Neuronal stem cell (in vitro differentiated cells): ENCODE data around the gene PPP2R5B.

ENCODE experiments used
- DNase-seq: peaks from one replicate; pipeline ENCODE4 v3.0.0-alpha.2; 2013; ENCODE audit warnings: low spot score
- H2AFZ ChIP-seq: one replicate; pipeline ENCODE4 v1.6.1; 2013; ENCODE audit warnings: mild to moderate bottlenecking, low read length, inconsistent platforms
- H2AK5ac ChIP-seq: 2 replicates; pipeline ENCODE4 v1.6.1; 2013; ENCODE audit warnings: low read depth, mild to moderate bottlenecking, inconsistent platforms, low read length, moderate library complexity, mixed read lengths
- H2BK120ac ChIP-seq: 2 replicates; pipeline ENCODE4 v1.6.1; 2013; ENCODE audit warnings: low read depth, mild to moderate bottlenecking, inconsistent platforms, low read length, moderate library complexity, mixed read lengths
- H2BK12ac ChIP-seq: one replicate; pipeline ENCODE4 v1.6.1; 2013; ENCODE audit warnings: low read length, inconsistent platforms
- H2BK15ac ChIP-seq: 2 replicates; pipeline ENCODE4 v1.6.1; 2013; ENCODE audit warnings: mild to moderate bottlenecking, low read length, inconsistent platforms, mixed read lengths
- H2BK5ac ChIP-seq: one replicate; pipeline ENCODE4 v1.6.1; 2013; ENCODE audit warnings: inconsistent platforms, mild to moderate bottlenecking, low read length, moderate library complexity
- H3K14ac ChIP-seq: one replicate; pipeline ENCODE4 v1.6.1; 2013; ENCODE audit warnings: low read length, inconsistent platforms
- H3K18ac ChIP-seq: 2 replicates; pipeline ENCODE4 v1.6.1; 2013; ENCODE audit warnings: low read length, inconsistent platforms
- H3K23ac ChIP-seq: 2 replicates; pipeline ENCODE4 v1.6.1; 2013; ENCODE audit warnings: low read depth, mild to moderate bottlenecking, mixed read lengths, low read length, inconsistent platforms; ENCODE audit not compliant: poor library complexity
- H3K27ac ChIP-seq: replicated peaks from 3 replicates; pipeline ENCODE4 v1.5.1; 2013; ENCODE audit warnings: low read length, inconsistent platforms
- H3K27me3 ChIP-seq, 3 experiments: 2 replicates each; pipeline ENCODE4 v1.6.1; 2013; ENCODE audit warnings: low read length in 3 of 3, mild to moderate bottlenecking in 2 of 3, inconsistent platforms in 1 of 3, low read depth in 1 of 3, mixed read lengths in 1 of 3, moderate library complexity in 1 of 3; ENCODE audit not compliant: control insufficient read depth in 3 of 3, insufficient read depth in 3 of 3
- H3K36me3 ChIP-seq, 2 donors: replicated peaks in 1 of 2; 2 replicates each; pipeline ENCODE4 v1.6.1; 2013; ENCODE audit warnings: low read length in 2 of 2; ENCODE audit not compliant: control insufficient read depth in 2 of 2, insufficient read depth in 2 of 2
- H3K4ac ChIP-seq: 2 replicates; pipeline ENCODE4 v1.6.1; 2013; ENCODE audit warnings: inconsistent platforms, mild to moderate bottlenecking, low read length, moderate library complexity
- H3K4me1 ChIP-seq, 2 donors: 1 replicate in 1 of 2; 2 replicates in 1 of 2; pipeline ENCODE4 v1.6.1; 2013; ENCODE audit warnings: low read length in 2 of 2, low read depth in 1 of 2; ENCODE audit not compliant: control insufficient read depth in 2 of 2, insufficient read depth in 1 of 2
- H3K4me2 ChIP-seq: one replicate; pipeline ENCODE4 v1.6.1; 2013; ENCODE audit warnings: mild to moderate bottlenecking, low read length, inconsistent platforms; ENCODE audit not compliant: insufficient read depth, poor library complexity, severe bottlenecking
- H3K4me3 ChIP-seq, 2 donors: 2 replicates each; pipeline ENCODE4 v1.5.1; 2013; ENCODE audit warnings: low read length in 2 of 2, mild to moderate bottlenecking in 2 of 2, inconsistent platforms in 1 of 2, moderate library complexity in 1 of 2
- H3K79me1 ChIP-seq: one replicate; pipeline ENCODE4 v1.6.1; 2013; ENCODE audit warnings: low read depth, mild to moderate bottlenecking, inconsistent platforms, low read length, moderate library complexity
- H3K9ac ChIP-seq: one replicate; pipeline ENCODE4 v1.6.1; 2013; ENCODE audit warnings: mild to moderate bottlenecking, low read depth, low read length, inconsistent platforms; ENCODE audit not compliant: poor library complexity
- H3K9me3 ChIP-seq, 2 donors: replicated peaks in 1 of 2; 2 replicates each; pipeline versions ENCODE3 to v1.6.1; 2013; ENCODE audit warnings: low read length in 2 of 2, mild to moderate bottlenecking in 2 of 2, inconsistent platforms in 1 of 2, low read depth in 1 of 2, mixed read lengths in 1 of 2, moderate library complexity in 1 of 2; ENCODE audit not compliant: control insufficient read depth in 2 of 2, insufficient read depth in 1 of 2
- H4K8ac ChIP-seq: one replicate; pipeline ENCODE4 v1.6.1; 2013; ENCODE audit warnings: low read depth, mild to moderate bottlenecking, inconsistent platforms, low read length, moderate library complexity
- H4K91ac ChIP-seq: one replicate; pipeline ENCODE4 v1.6.1; 2013; ENCODE audit warnings: low read length, low read depth, mild to moderate bottlenecking, inconsistent platforms; ENCODE audit not compliant: poor library complexity
- WGBS, 2 donors: extraction: QIAGEN DNeasy Blood & Tissue Kit; methylation state at CpG; one replicate each; pipeline ENCODE4 v1.1.7; 2013; ENCODE audit warnings: missing lambda C conversion rate in 2 of 2, mixed read lengths in 1 of 2; ENCODE audit not compliant: insufficient read length in 2 of 2, insufficient replicate concordance in 1 of 2; ENCODE audit errors: extremely low coverage in 2 of 2; 5-methylcytosine and 5-hydroxymethylcytosine counted together

PPP2R5B gene

DNA sequence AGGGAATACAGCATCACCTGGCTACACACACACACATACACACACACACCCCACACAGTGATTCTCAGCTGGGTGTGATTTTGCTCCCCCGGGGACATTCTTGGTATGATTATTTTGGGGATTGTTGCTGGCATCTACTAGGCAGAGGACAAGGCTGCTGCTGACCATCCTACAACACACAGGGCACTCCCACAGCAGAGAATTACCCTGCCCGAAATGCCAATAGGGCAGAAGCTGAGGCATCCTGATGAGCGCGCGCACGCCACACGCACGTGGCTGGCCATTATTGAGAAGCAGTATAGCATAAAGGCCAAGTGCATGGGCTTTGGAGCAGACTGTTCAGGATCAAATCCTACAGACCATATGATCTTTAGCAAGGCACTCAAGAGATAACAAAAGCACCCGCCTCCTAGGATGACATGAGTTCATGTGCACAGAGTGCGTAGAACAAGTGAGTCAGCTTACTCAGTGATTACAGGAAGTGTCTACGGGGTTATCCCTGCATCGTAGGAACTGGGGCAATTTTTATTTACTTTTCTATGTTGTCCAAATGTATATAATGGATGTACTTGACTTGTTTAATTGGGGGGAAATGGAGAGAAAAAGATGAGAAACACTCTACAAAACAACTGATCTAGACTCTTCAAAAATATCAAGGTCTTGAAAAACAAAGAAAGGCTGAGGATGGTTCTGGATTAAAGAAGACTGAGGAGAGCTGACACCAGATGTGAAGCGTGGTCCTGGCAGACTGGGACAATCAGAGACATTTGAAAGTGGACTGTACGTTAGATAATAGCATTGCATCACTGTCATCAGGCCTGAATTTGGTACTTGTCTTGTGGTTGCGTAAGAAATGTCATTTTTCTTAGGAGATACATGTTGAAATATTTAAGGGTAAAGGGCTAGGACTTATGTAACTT is 38.9 kb upstream of the PPP2R5B start:
- Histone ChIP-seq H3K4me1 (peaks cover 11% of the 10 kb centered on the region in 2 donors), H2BK15ac (no peak overlapping the region), H2BK120ac (no peak overlapping the region), H2AFZ (peak overlapping the region; percentile 13), H3K18ac (no peak overlapping the region), H3K14ac (no peak overlapping the region), H2AK5ac (no peak overlapping the region), H2BK5ac (no peak overlapping the region), H3K4me3 (no peak overlapping the region), H4K91ac (no peak overlapping the region), H3K9ac (no peak overlapping the region), H3K27ac (no peak overlapping the region), H4K8ac (no peak overlapping the region), H3K27me3 (peaks cover 0 to 16% (median 0%) of the 10 kb centered on the region in 3 experiments), H3K79me1 (no peaks in the 10 kb centered on the region), H3K36me3 (no peaks in the 10 kb centered on the region), H3K4ac (no peak overlapping the region), H2BK12ac (no peak overlapping the region), H3K4me2 (no peak overlapping the region), H3K9me3 (no peaks in the 10 kb centered on the region), H3K23ac (no peak overlapping the region)
- no peak for DNase-seq
- WGBS, 2 donors, result no CpG with 5 or more reads among the region's 15 CpGs

GRCh38 chr11:64887234-64887756 is 37.2 kb upstream of the PPP2R5B start:
- Histone ChIP-seq H3K23ac (no peak overlapping the region), H2BK120ac (no peak overlapping the region), H4K8ac (no peak overlapping the region), H3K27ac (no peak overlapping the region), H4K91ac (no peak overlapping the region), H2BK5ac (no peak overlapping the region), H3K9ac (no peak overlapping the region), H3K79me1 (no peaks in the 10 kb centered on the region), H3K4me2 (no peak overlapping the region), H3K27me3 (peaks cover 0 to 16% (median 0%) of the 10 kb centered on the region in 3 experiments), H3K18ac (no peak overlapping the region), H3K36me3 (no peaks in the 10 kb centered on the region), H3K4ac (no peak overlapping the region), H2BK12ac (no peak overlapping the region), H2BK15ac (no peak overlapping the region), H2AK5ac (no peak overlapping the region), H3K14ac (no peak overlapping the region), H3K4me1 (peaks cover 11% of the 10 kb centered on the region in 2 donors), H3K4me3 (no peak overlapping the region), H3K9me3 (no peaks in the 10 kb centered on the region), H2AFZ (peak overlapping the region; percentile 93)
- no CpG with 5 or more reads among the region's 8 CpGs for WGBS, 2 donors
- no peak for DNase-seq

- Histone ChIP-seq H3K79me1 (no peaks in the 10 kb centered on the region), H2BK12ac (no peak overlapping the region), H3K4me2 (peak overlapping the region; percentile 35), H2BK120ac (no peak overlapping the region), H3K27ac (no peak overlapping the region), H2BK15ac (peak overlapping the region; percentile 18), H3K4me3 (peak overlapping the region in 1 of 2 donors; percentile 35), H3K9me3 (no peaks in the 10 kb centered on the region), H3K27me3 (peaks cover 0 to 16% (median 0%) of the 10 kb centered on the region in 3 experiments), H3K14ac (no peak overlapping the region), H2AFZ (peak overlapping the region; percentile 93), H2AK5ac (no peak overlapping the region), H3K36me3 (no peaks in the 10 kb centered on the region), H3K23ac (peak overlapping the region; percentile 83), H3K4ac (no peak overlapping the region), H4K8ac (peak overlapping the region; percentile 52), H4K91ac (peak overlapping the region; percentile 58), H3K4me1 (peaks cover 11% of the 10 kb centered on the region in 2 donors), H3K18ac (peak overlapping the region; percentile 86), H3K9ac (peak overlapping the region; percentile 65), H2BK5ac (no peak overlapping the region)
- peak; percentile 79 for DNase-seq
- no CpG with 5 or more reads among the region's 34 CpGs for WGBS, 2 donors
Measured at GRCh38 chr11:64887757-64888405, 36.6 kb upstream of the PPP2R5B start.

DNA sequence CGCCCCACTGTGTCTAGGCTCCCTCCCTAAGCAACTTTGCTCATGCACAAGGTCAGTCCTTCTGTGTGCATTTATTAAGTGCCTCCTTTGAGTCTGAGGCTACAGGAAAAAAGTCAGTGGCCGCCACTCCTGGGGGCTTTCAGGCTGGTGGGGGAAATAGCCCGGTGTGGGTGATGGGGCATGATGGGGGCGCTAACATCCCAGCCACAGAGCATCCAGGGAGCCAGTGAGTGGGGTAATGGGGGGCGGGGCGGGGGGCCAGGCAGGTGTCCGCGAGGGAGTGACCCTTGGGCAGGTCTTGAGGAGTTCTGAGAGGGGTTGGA is 36.1 kb upstream of the PPP2R5B start:
- Histone ChIP-seq H3K9ac (peak overlapping the region; percentile 65), H2BK12ac (no peak overlapping the region), H2AFZ (peak overlapping the region; percentile 93), H3K79me1 (no peaks in the 10 kb centered on the region), H2BK5ac (no peak overlapping the region), H3K4me1 (peaks cover 11% of the 10 kb centered on the region in 2 donors), H2AK5ac (peak overlapping the region; percentile 10), H4K8ac (peak overlapping the region; percentile 52), H3K4me2 (no peak overlapping the region), H3K9me3 (no peaks in the 10 kb centered on the region), H3K36me3 (no peaks in the 10 kb centered on the region), H3K4me3 (peak overlapping the region in 1 of 2 donors; percentile 35), H3K27ac (no peak overlapping the region), H4K91ac (peak overlapping the region; percentile 58), H3K27me3 (peaks cover 0 to 11% (median 0%) of the 10 kb centered on the region in 3 experiments), H3K4ac (no peak overlapping the region), H3K18ac (peak overlapping the region; percentile 36), H3K23ac (no peak overlapping the region), H3K14ac (no peak overlapping the region), H2BK120ac (no peak overlapping the region), H2BK15ac (peak overlapping the region; percentile 18)
- DNase-seq, result no peak
- no CpG with 5 or more reads among the region's 8 CpGs for WGBS, 2 donors
